H9 (cell line): ENCODE results near the gene PRKACB. TPM values are rescaled to one million over a fixed set of nuclear protein-coding genes. Genes with fewer than 3 reads are reported as not detected.

Experiments
- DNase-seq: peaks from one replicate; pipeline ENCODE4 v3.0.0-alpha.2; 2017
- H2AFZ ChIP-seq: one replicate; pipeline ENCODE4 v1.6.1; 2013; ENCODE audit warnings: mild to moderate bottlenecking, low read length, control low read depth, moderate library complexity
- H2AK5ac ChIP-seq: 2 replicates; pipeline ENCODE4 v1.6.1; 2013; ENCODE audit warnings: low read length, control low read depth, mixed read lengths; ENCODE audit not compliant: insufficient read length
- H2BK120ac ChIP-seq: one replicate; pipeline ENCODE4 v1.6.1; 2013; ENCODE audit warnings: low read depth, mild to moderate bottlenecking, low read length, control low read depth, inconsistent platforms; ENCODE audit not compliant: poor library complexity, severe bottlenecking
- H2BK12ac ChIP-seq: 2 replicates; pipeline ENCODE4 v1.6.1; 2013; ENCODE audit warnings: low read length, control low read depth, mixed read lengths, low read depth; ENCODE audit not compliant: insufficient read length
- H2BK15ac ChIP-seq: 2 replicates; pipeline ENCODE4 v1.6.1; 2013; ENCODE audit warnings: low read depth, low read length, control low read depth
- H2BK20ac ChIP-seq: one replicate; pipeline ENCODE4 v1.6.1; 2013; ENCODE audit warnings: low read depth, mild to moderate bottlenecking, low read length, control low read depth, inconsistent platforms; ENCODE audit not compliant: poor library complexity, severe bottlenecking
- H2BK5ac ChIP-seq: 2 replicates; pipeline ENCODE4 v1.6.1; 2013; ENCODE audit warnings: low read length, control low read depth, mixed read lengths; ENCODE audit not compliant: insufficient read length
- H3K14ac ChIP-seq: 2 replicates; pipeline ENCODE4 v1.6.1; 2013; ENCODE audit warnings: low read length, control low read depth; ENCODE audit not compliant: insufficient read depth
- H3K18ac ChIP-seq: 2 replicates; pipeline ENCODE4 v1.6.1; 2013; ENCODE audit warnings: low read depth, mild to moderate bottlenecking, mixed read lengths, low read length, control low read depth; ENCODE audit not compliant: insufficient read length
- H3K23ac ChIP-seq: 2 replicates; pipeline ENCODE4 v1.6.1; 2013; ENCODE audit warnings: low read length, control low read depth, mixed read lengths, low read depth; ENCODE audit not compliant: insufficient read length
- H3K23me2 ChIP-seq: 2 replicates; pipeline ENCODE4 v1.6.1; 2013; ENCODE audit warnings: low read depth, mild to moderate bottlenecking, mixed read lengths, low read length, control low read depth; ENCODE audit not compliant: insufficient read length, poor library complexity, severe bottlenecking
- H3K27ac ChIP-seq: 2 replicates; pipeline ENCODE4 v1.5.1; 2013; ENCODE audit warnings: low read length, control low read depth, mixed read lengths, low read depth; ENCODE audit not compliant: insufficient read length
- H3K27me3 ChIP-seq: 2 replicates; pipeline ENCODE4 v1.6.1; 2013; ENCODE audit warnings: low read length, control low read depth, inconsistent platforms; ENCODE audit not compliant: insufficient read depth
- H3K4ac ChIP-seq: 2 replicates; pipeline ENCODE4 v1.6.1; 2013; ENCODE audit warnings: low read depth, mild to moderate bottlenecking, control low read depth, inconsistent platforms, low read length, moderate library complexity
- H3K4me1 ChIP-seq: 2 replicates; pipeline ENCODE4 v1.6.1; 2013; ENCODE audit warnings: low read length, control low read depth, inconsistent platforms; ENCODE audit not compliant: insufficient read depth
- H3K4me2 ChIP-seq: 2 replicates; pipeline ENCODE4 v1.6.1; 2013; ENCODE audit warnings: low read length, control low read depth, mixed read lengths; ENCODE audit not compliant: insufficient read length, insufficient read depth
- H3K56ac ChIP-seq: 2 replicates; pipeline ENCODE4 v1.6.1; 2013; ENCODE audit warnings: low read depth, mild to moderate bottlenecking, mixed read lengths, low read length, control low read depth; ENCODE audit not compliant: insufficient read length
- H3K79me1 ChIP-seq: 2 replicates; pipeline ENCODE4 v1.6.1; 2013; ENCODE audit warnings: low read depth, mild to moderate bottlenecking, moderate library complexity, low read length, control low read depth, inconsistent platforms; ENCODE audit not compliant: insufficient read depth, poor library complexity, severe bottlenecking
- H3K79me2 ChIP-seq: 2 replicates; pipeline ENCODE4 v1.6.1; 2013; ENCODE audit warnings: low read length, control low read depth, inconsistent platforms; ENCODE audit not compliant: insufficient read depth
- H3K9ac ChIP-seq: 2 replicates; pipeline ENCODE4 v1.6.1; 2013; ENCODE audit warnings: low read length, control low read depth, mixed read lengths; ENCODE audit not compliant: insufficient read length; ENCODE audit errors: extremely low read depth
- H3K9me3 ChIP-seq: one replicate; pipeline ENCODE4 v1.6.1; 2013; ENCODE audit warnings: low read depth, low read length, inconsistent platforms; ENCODE audit not compliant: control insufficient read depth
- H3T11ph ChIP-seq: one replicate; pipeline ENCODE4 v1.6.1; 2013; ENCODE audit warnings: mild to moderate bottlenecking, low read length, control low read depth, inconsistent platforms
- H4K20me1 ChIP-seq: one replicate; pipeline ENCODE4 v1.6.1; 2013; ENCODE audit not compliant: control insufficient read depth, insufficient read length, insufficient read depth
- H4K5ac ChIP-seq: 2 replicates; pipeline ENCODE4 v1.6.1; 2013; ENCODE audit warnings: low read depth, mild to moderate bottlenecking, mixed read lengths, low read length, control low read depth; ENCODE audit not compliant: insufficient read length
- H4K8ac ChIP-seq: replicated peaks from 2 replicates; pipeline ENCODE4 v1.6.1; 2013; ENCODE audit warnings: low read length, control low read depth, mixed read lengths, low read depth; ENCODE audit not compliant: insufficient read length
- H4K91ac ChIP-seq: 2 replicates; pipeline ENCODE4 v1.6.1; 2013; ENCODE audit warnings: low read depth, mild to moderate bottlenecking, moderate library complexity, mixed read lengths, low read length, control low read depth; ENCODE audit not compliant: insufficient read length
- H3K27ac Mint-ChIP-seq, 3 experiments: 2 replicates in 2 of 3; 3 replicates in 1 of 3; pipeline ENCODE4 v1.8.0; 2020 to 2021; ENCODE audit warnings: mixed read lengths in 3 of 3, mild to moderate bottlenecking in 1 of 3, moderate library complexity in 1 of 3
- H3K27me3 Mint-ChIP-seq: 2 replicates; pipeline ENCODE4 v1.8.0; 2021; ENCODE audit warnings: low read depth, mild to moderate bottlenecking, moderate library complexity, mixed read lengths
- H3K36me3 Mint-ChIP-seq, 3 experiments: 2 replicates in 2 of 3; 3 replicates in 1 of 3; pipeline ENCODE4 v1.8.0; 2020 to 2021; ENCODE audit warnings: low read depth in 3 of 3, mixed read lengths in 3 of 3; ENCODE audit not compliant: insufficient read depth in 1 of 3
- H3K4me1 Mint-ChIP-seq, 2 experiments: 2 replicates each; pipeline ENCODE4 v1.8.0; 2020; ENCODE audit warnings: mixed read lengths in 2 of 2
- H3K4me3 Mint-ChIP-seq, 2 experiments: 2 replicates in 1 of 2; 3 replicates in 1 of 2; pipeline ENCODE4 v1.8.0; 2020 to 2021; ENCODE audit warnings: mild to moderate bottlenecking in 2 of 2, mixed read lengths in 2 of 2, moderate library complexity in 1 of 2
- H3K9me3 Mint-ChIP-seq, 2 experiments: 2 replicates in 1 of 2; 3 replicates in 1 of 2; pipeline ENCODE4 v1.8.0; 2020; ENCODE audit warnings: mild to moderate bottlenecking in 2 of 2, mixed read lengths in 2 of 2, moderate library complexity in 1 of 2
- CTCF ChIP-seq: fragments of 200-600 bp; sonication (generic); conservative IDR thresholded peaks from 3 replicates; pipeline ENCODE4 v1.8.0; 2021; ENCODE audit warnings: antibody characterized with exemption, mild to moderate bottlenecking
- WGBS: extraction: QIAGEN DNeasy Blood & Tissue Kit; methylation state at CpG from one replicate; pipeline ENCODE4 v1.1.7; 2013; ENCODE audit warnings: missing lambda C conversion rate, low lambda C conversion rate, mixed read lengths; ENCODE audit not compliant: insufficient read length; ENCODE audit errors: extremely low coverage; 5-methylcytosine and 5-hydroxymethylcytosine counted together
- total RNA-seq: library from RNA; stranded (reverse); gene quantifications from 2 replicates; pipeline ENCODE4 v1.2.1, GENCODE V29; 2021

Gene PRKACB
- total RNA-seq, 1 experiment from 2014 or later: 20.7 TPM

GRCh38 chr1:84116558-84116957 lies 27.5 kb upstream of the PRKACB start:
- Histone ChIP-seq H4K5ac (no peak overlapping the region), H2BK120ac (no peak overlapping the region), H3K27me3 (no peaks in the 10 kb centered on the region), H3K23me2 (no peaks in the 10 kb centered on the region), H2AK5ac (no peak overlapping the region), H2BK5ac (no peak overlapping the region), H3T11ph (no peak overlapping the region), H3K18ac (no peak overlapping the region), H2BK15ac (no peak overlapping the region), H3K4me1 (no peaks in the 10 kb centered on the region), H3K56ac (no peak overlapping the region), H3K79me1 (no peaks in the 10 kb centered on the region), H3K27ac (no peak overlapping the region), H2AFZ (no peak overlapping the region), H3K4me2 (no peak overlapping the region), H3K4ac (no peak overlapping the region), H2BK12ac (no peak overlapping the region), H4K20me1 (no peaks in the 10 kb centered on the region), H3K23ac (no peak overlapping the region), H3K79me2 (no peaks in the 10 kb centered on the region), H2BK20ac (no peak overlapping the region), H4K8ac (no peak overlapping the region), H3K14ac (no peak overlapping the region), H4K91ac (no peak overlapping the region), H3K9me3 (no peaks in the 10 kb centered on the region), H3K9ac (no peak overlapping the region)
- Mint-ChIP-seq H3K36me3 (no peaks in the 10 kb centered on the region), H3K4me1 (peaks cover 7 to 8% of the 10 kb centered on the region in 2 experiments; a peak in 3 of 4 replicates), H3K27ac (no peak overlapping the region; a peak in 1 of 7 replicates), H3K4me3 (no peak overlapping the region), H3K27me3 (no peaks in the 10 kb centered on the region), H3K9me3 (no peaks in the 10 kb centered on the region)
- WGBS: no CpG with 5 or more reads among the region's 2 CpGs
- no peak for DNase-seq
- TF ChIP-seq CTCF: no peak
